ENCODE data around the gene HES1. TPM values are rescaled to one million over a fixed set of nuclear protein-coding genes. Genes with fewer than 3 reads are reported as not detected.
"Not testable (repeated sequence)": the region's sequence is repeated elsewhere in the genome, so short reads cannot be mapped to it uniquely, and the experiment has no call there.

Gene HES1
- total RNA-seq, 2 experiments from 2014 or later: 0.40 to 0.50 TPM

DNA sequence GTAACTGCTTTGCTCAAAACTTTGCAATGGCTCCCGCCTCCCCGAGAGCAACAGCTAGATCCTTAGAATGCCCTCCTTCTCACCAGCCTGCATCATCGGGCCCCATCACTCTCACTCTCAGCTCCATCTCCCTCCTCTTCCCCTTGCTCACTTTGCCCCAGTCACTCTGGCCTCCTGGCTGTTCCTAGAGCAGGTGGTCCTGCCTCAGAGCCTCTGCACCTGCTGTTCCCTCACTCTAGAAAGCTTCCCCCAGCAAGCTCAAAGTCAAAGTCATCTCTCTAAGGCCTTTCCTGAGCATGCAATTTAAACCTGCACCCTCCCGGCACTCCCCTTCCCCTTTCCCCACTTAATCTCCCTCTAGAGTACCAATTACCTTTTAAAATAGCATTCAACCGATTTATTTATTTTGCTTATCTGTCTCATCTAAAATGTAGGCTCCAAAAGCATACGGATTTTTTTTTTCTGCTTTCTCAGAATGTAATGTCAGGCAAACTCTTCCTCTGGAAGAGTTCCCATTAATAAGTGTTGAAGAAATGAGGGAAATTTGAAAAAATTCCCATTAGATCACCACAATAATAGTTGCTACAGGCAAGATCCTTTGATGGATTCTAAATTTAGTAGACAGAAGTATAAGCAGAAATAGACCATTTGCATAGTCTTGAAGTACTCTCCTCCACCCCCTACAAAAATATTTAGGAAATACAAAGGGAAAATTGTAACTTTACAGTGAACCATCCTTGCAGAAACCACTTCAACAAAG is 15.9 kb upstream of the HES1 start:
- intact Hi-C loops (cut with DNase I, micrococcal nuclease): no loop called here
- H3K27ac Mint-ChIP-seq: no peak overlapping the region
- ChIA-PET CTCF (interaction anchor here (0.7 kb wide), 1 partner anchor 213 kb away, joined by 3 read pairs; no protein-coding TSS in a partner anchor), POLR2A (no interaction called here)
- H3K4me3 Mint-ChIP-seq: no peak overlapping the region
- ATAC-seq (no peak), DNase-seq (no peak)
- H3K27me3 Mint-ChIP-seq: peaks cover 7% of the 10 kb centered on the region
- no peaks in the 10 kb centered on the region for H3K4me1 Mint-ChIP-seq
- no peaks in the 10 kb centered on the region for H3K9me3 Mint-ChIP-seq (ENCODE audit: low read depth)
- no peaks in the 10 kb centered on the region for H3K36me3 Mint-ChIP-seq (ENCODE audit: low read depth)

DNA sequence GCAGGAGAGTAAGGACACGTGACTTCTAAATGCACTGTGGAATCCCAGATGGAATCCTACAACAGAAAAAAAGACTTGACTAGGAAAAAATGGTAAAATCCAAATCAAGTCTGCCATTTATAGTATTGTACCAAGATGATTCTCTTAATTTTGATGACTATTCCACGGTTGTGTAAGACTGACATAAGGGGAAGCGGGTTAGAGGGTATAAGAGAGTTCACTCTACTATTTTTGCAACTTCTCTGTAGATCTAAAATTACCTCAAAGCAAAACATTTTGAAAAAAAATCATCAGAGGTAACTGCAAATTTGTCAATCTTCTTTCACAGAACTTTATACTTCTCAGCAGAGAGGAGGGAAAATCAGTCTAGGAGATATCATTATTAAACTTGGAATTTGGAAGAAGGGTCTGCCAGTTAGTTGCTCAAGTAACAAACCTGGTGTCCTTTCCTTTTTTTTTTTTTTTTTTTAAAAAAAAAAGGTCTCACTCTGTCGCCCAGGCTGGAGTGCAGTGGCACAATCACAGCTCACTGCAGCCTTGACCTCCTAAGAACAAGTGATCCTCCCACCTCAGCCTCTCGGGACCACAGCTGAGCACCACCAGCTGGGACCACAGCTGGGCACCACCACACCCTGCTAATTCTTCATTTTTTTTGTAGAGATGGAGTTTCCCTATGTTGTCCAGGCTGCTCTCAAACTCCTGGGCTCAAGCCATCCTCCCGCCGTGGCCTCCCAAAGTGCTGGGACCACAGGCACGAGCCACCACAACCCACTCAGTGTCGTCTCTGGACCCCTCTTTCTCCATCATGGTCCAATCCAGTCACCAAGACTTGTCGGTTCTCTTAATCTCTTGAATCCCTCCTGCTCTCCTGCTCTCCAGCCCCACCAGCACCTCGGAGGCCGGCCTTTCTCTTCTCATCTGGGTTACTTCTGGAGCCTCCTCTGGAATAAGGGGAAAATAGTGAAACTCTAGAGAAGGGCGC is 14.9 kb upstream of the HES1 start:
- Mint-ChIP-seq H3K27ac (no peak overlapping the region), H3K36me3 (ENCODE audit: low read depth) (no peaks in the 10 kb centered on the region)
- intact Hi-C loops (cut with DNase I, micrococcal nuclease): no loop called here

DNA sequence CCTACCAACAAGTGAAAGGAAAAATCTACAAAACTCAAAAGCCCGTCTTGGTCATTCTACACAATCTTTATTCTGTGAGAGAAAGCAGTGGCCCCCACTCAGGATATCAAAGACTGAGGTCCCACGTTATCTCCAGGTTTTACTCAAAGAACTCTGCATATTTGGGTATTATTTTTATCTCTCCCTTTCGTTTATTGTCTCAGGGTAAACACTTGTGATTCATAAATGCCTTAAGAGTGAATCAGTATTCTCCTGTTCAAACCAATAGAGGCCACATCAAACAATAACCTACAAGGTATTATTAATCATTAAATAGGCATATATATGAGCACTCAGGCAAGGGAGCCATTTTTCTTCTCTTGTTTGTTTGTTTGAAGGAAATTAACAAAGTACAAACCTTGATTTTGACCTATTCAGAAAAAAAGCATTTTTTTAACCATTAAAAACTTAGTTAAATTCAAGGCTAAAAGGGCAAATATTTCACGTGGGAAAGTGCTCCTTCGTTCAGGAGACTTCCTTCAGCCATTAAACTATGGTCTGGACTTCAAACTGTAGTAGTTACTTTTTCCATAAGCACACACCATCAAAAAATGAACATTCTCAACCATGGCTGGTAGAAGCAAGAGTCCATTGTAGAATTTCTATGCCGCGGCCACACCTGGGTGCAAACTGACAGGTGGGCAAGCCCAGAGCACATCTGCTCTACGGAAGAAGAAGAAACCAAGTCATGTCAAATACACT is 13.9 kb upstream of the HES1 start:
- ATAC-seq (no peak), DNase-seq (no peak)
- Mint-ChIP-seq H3K9me3 (ENCODE audit: low read depth) (no peaks in the 10 kb centered on the region), H3K27ac (no peak overlapping the region), H3K36me3 (ENCODE audit: low read depth) (no peaks in the 10 kb centered on the region), H3K27me3 (peaks cover 7% of the 10 kb centered on the region), H3K4me3 (no peak overlapping the region), H3K4me1 (no peaks in the 10 kb centered on the region)
- CTCF ChIA-PET: no interaction called here
- POLR2A ChIA-PET: no interaction called here
- intact Hi-C loops (cut with DNase I, micrococcal nuclease): no loop called here

More for the DNA sequence above, 14.9 kb upstream of the HES1 start:
- Mint-ChIP-seq H3K27me3 (peaks cover 7% of the 10 kb centered on the region), H3K4me1 (no peaks in the 10 kb centered on the region), H3K4me3 (no peak overlapping the region), H3K9me3 (ENCODE audit: low read depth) (no peaks in the 10 kb centered on the region)
- CTCF ChIA-PET: no interaction called here
- DNase-seq: no peak
- POLR2A ChIA-PET: no interaction called here
- no peak for ATAC-seq

- Mint-ChIP-seq H3K9me3 (ENCODE audit: low read depth) (no peaks in the 10 kb centered on the region), H3K4me3 (no peak overlapping the region), H3K36me3 (ENCODE audit: low read depth) (no peaks in the 10 kb centered on the region), H3K27me3 (peaks cover 7% of the 10 kb centered on the region), H3K4me1 (no peaks in the 10 kb centered on the region), H3K27ac (no peak overlapping the region)
- intact Hi-C loops (cut with DNase I, micrococcal nuclease): no loop called here
- ChIA-PET POLR2A (no interaction called here), CTCF (no interaction called here)
- DNase-seq (no peak), ATAC-seq (no peak)
Observed at GRCh38 chr3:194123726-194124125, 12.2 kb upstream of the HES1 start.

DNA sequence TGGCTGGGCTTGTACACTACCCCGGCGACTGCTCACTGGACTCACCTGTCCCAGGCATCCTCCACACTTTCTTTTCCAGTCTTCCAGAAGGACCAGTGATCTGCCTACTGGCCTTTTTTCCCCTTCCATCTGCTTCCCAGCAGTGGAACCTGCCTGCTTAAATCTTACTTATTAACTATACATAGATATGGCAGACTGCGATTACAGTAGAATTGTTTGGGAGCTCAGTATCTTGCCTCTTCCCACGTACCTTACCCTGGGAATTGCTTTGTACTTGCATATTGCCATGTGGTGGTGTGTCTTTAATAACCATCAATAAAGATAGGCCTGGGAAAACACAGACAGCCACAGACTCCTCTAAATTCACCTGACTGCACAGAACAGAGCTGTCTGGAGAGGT is 11.8 kb upstream of the HES1 start:
- ChIA-PET CTCF (interaction anchor here (0.6 to 1.6 kb wide), 2 partner anchors 12 to 455 kb away, joined by 3 to 5 read pairs; partner anchors contain the start of gene HES1), POLR2A (no interaction called here)
- Mint-ChIP-seq H3K36me3 (ENCODE audit: low read depth) (no peaks in the 10 kb centered on the region), H3K4me3 (no peak overlapping the region), H3K9me3 (ENCODE audit: low read depth) (no peaks in the 10 kb centered on the region), H3K27me3 (peaks cover 7% of the 10 kb centered on the region), H3K4me1 (no peaks in the 10 kb centered on the region), H3K27ac (no peak overlapping the region)
- intact Hi-C loops (cut with DNase I, micrococcal nuclease): no loop called here
- no peak for ATAC-seq
- DNase-seq: no peak

- peaks cover 8% of the 10 kb centered on the region for H3K27me3 Mint-ChIP-seq
Observed at GRCh38 chr3:194125442-194125841, 10.5 kb upstream of the HES1 start.

GRCh38 chr3:194126790-194127189 is 9.2 kb upstream of the HES1 start:
- CTCF ChIA-PET: no interaction called here

More at GRCh38 chr3:194125442-194125841, 10.5 kb upstream of the HES1 start:
- POLR2A ChIA-PET: no interaction called here
- Mint-ChIP-seq H3K36me3 (ENCODE audit: low read depth) (no peaks in the 10 kb centered on the region), H3K4me1 (no peaks in the 10 kb centered on the region), H3K27ac (no peak overlapping the region), H3K4me3 (no peak overlapping the region), H3K9me3 (ENCODE audit: low read depth) (no peaks in the 10 kb centered on the region)
- intact Hi-C loops (cut with DNase I, micrococcal nuclease): no loop called here
- no peak for ATAC-seq
- CTCF ChIA-PET: interaction anchor here (1.6 kb wide), 1 partner anchor 11 kb away, joined by 5 read pairs; the partner anchor contains the start of gene HES1
- no peak for DNase-seq

GRCh38 chr3:194128202-194128918 is 7.6 kb upstream of the HES1 start:
- Mint-ChIP-seq H3K36me3 (ENCODE audit: low read depth) (no peaks in the 10 kb centered on the region), H3K4me1 (peaks cover 15% of the 10 kb centered on the region), H3K27me3 (peaks cover 25% of the 10 kb centered on the region), H3K9me3 (ENCODE audit: low read depth) (no peaks in the 10 kb centered on the region), H3K27ac (no peak overlapping the region), H3K4me3 (no peak overlapping the region)
- ATAC-seq (peak; percentile 39), DNase-seq (no peak)
- ChIA-PET POLR2A (no interaction called here), CTCF (interaction anchor here (0.6 to 0.9 kb wide), 2 partner anchors 154 to 187 kb away, joined by 3 to 5 read pairs; no protein-coding TSS in a partner anchor)
- intact Hi-C loops (cut with DNase I, micrococcal nuclease): no loop called here

More at GRCh38 chr3:194126790-194127189, 9.2 kb upstream of the HES1 start:
- DNase-seq: no peak
- intact Hi-C loops (cut with DNase I, micrococcal nuclease): no loop called here
- peaks cover 9% of the 10 kb centered on the region for H3K4me1 Mint-ChIP-seq
- ATAC-seq: no peak
- POLR2A ChIA-PET: no interaction called here
- no peaks in the 10 kb centered on the region for H3K9me3 Mint-ChIP-seq (ENCODE audit: low read depth)
- H3K27me3 Mint-ChIP-seq: peaks cover 15% of the 10 kb centered on the region
- no peak overlapping the region for H3K4me3 Mint-ChIP-seq
- H3K36me3 Mint-ChIP-seq (ENCODE audit: low read depth): no peaks in the 10 kb centered on the region
- H3K27ac Mint-ChIP-seq: no peak overlapping the region

DNA sequence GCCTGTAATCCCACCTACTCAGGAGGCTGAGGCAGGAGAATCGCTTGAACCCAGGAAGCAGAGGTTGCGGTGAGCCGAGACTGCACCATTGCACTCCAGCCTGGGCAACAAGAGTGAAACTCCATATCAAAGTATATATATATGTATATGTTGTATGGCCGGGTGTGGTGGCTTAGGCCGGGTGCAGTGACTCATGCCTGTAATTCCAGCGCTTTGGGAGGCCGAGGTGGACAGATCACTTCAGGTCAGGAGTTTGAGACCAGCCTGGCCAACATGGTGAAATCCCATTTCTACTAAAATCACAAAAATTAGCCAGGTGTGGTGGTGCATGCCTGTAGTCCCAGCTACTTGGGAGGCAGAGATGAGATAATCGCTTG is 7.0 kb upstream of the HES1 start:
- CTCF ChIA-PET: interaction anchor here (0.9 kb wide), 1 partner anchor 187 kb away, joined by 5 read pairs; no protein-coding TSS in a partner anchor
- H3K4me1 Mint-ChIP-seq: peaks cover 20% of the 10 kb centered on the region
- H3K4me3 Mint-ChIP-seq; H3K27ac Mint-ChIP-seq; H3K9me3 Mint-ChIP-seq (ENCODE audit: low read depth); DNase-seq; intact Hi-C loops (cut with DNase I, micrococcal nuclease); POLR2A ChIA-PET; H3K36me3 Mint-ChIP-seq (ENCODE audit: low read depth); ATAC-seq: not testable (repeated sequence)
- peaks cover 29% of the 10 kb centered on the region for H3K27me3 Mint-ChIP-seq

DNA sequence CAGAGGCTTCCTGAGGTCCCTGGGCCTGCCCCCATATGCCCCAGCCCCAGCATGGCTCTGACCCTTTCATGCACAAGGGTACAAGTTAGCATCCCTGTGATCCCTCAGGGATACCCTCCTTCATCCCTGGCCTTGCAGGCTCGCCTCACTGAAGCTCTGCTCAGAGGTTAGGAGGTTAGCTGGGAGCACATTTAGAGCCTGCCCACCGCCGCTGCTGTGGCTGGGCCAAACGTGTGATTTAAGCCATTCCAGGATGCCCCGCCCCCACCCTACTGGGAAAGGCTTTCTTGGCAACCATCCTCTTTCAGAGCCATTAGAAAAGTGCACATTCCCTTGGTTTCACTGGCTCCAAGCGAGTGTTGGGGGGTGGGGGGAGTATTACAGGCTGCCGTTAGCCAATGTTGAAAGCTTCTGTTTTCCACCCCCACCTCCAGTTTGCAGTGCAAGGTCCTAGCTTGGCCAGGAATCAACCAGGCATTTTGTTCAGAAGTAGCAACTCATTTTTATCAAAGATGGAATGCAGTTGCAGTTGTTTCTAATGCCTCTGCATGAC is 6.3 kb upstream of the HES1 start:
- POLR2A ChIA-PET: no interaction called here
- Mint-ChIP-seq H3K9me3 (ENCODE audit: low read depth) (no peaks in the 10 kb centered on the region), H3K27me3 (peaks cover 29% of the 10 kb centered on the region), H3K4me1 (peaks cover 20% of the 10 kb centered on the region), H3K36me3 (ENCODE audit: low read depth) (no peaks in the 10 kb centered on the region), H3K27ac (no peak overlapping the region), H3K4me3 (no peak overlapping the region)
- ATAC-seq: no peak
- CTCF ChIA-PET: interaction anchor here (1.9 kb wide), 1 partner anchor 186 kb away, joined by 7 read pairs; no protein-coding TSS in a partner anchor
- intact Hi-C loops (cut with DNase I, micrococcal nuclease): loop anchor here in 1 of 2 experiments (10.0 kb wide), 1 partner anchor 455 kb away; no protein-coding TSS in a partner anchor
- DNase-seq: no peak
